HCT116 (cell line): ENCODE results near the gene TBCD. TPM values are rescaled to one million over a fixed set of nuclear protein-coding genes. Genes with fewer than 3 reads are reported as not detected.
"Not testable (repeated sequence)": the region's sequence is repeated elsewhere in the genome, so short reads cannot be mapped to it uniquely, and the experiment has no call there.

Experiments used
- ATAC-seq: fragments of 200-7000 bp; cut with Tn5 transposase; 2 replicates; pipeline ENCODE4 v1.9.1; 2020; ENCODE audit warnings: mild to moderate bottlenecking, moderate library complexity
- BruUV-seq: library from RNA; stranded (reverse); fragments of 400-500 nt; replicated peaks from 2 replicates; lab custom pipeline; 2021; lab: Mats Ljungman, UMichigan
- CTCF ChIA-PET: fragments of 300-600 bp; sonication (Branson Sonifier 250); formaldehyde crosslinking; loops from one replicate; lab custom pipeline; 2021; ENCODE audit warnings: antibody characterized with exemption; lab: Charles Lee
- POLR2A ChIA-PET: fragments of 300-600, 350-600 bp; sonication (Branson Sonifier 250); formaldehyde crosslinking; loops from one replicate; lab custom pipeline; 2021; ENCODE audit warnings: antibody characterized with exemption; lab: Charles Lee
- RAD21 ChIA-PET, 2 experiments: fragments of 300-600 bp; sonication (Branson Sonifier 250); formaldehyde crosslinking; loops; one replicate each; lab custom pipeline; 2023; ENCODE audit warnings: low total read pairs in 2 of 2; ENCODE audit not compliant: uncharacterized antibody in 2 of 2, unreplicated experiment in 2 of 2, low non-redundant PET in 1 of 2; lab: Charles Lee
- DNase-seq: peaks from one replicate; pipeline ENCODE4 v3.0.0-alpha.2; 2010; ENCODE audit warnings: low read depth, low spot score
- H2AFZ ChIP-seq: fragments of 200-600 bp; shearing (Covaris generic), sonication (generic); 2 replicates; pipeline ENCODE4 v1.6.1; 2017; ENCODE audit warnings: low read depth, mixed run types, mixed read lengths, antibody characterized with exemption, low read length; ENCODE audit not compliant: poor library complexity, severe bottlenecking
- H3K27ac ChIP-seq: 2 replicates; pipeline ENCODE4 v1.5.1; 2012; ENCODE audit warnings: low read depth, low read length
- H3K27me3 ChIP-seq: fragments of 200-600 bp; sonication (generic); 2 replicates; pipeline ENCODE4 v1.6.1; 2016; ENCODE audit warnings: mixed run types, low read length, mixed read lengths; ENCODE audit not compliant: insufficient read depth
- H3K36me3 ChIP-seq, 2 experiments: fragments of 200-500 bp in 1 of 2; fragments of 200-600 bp in 1 of 2; sonication (Bioruptor generic) in 1 of 2; sonication (generic) in 1 of 2; 2 replicates each; pipeline versions ENCODE4 v1.5.1 to v1.6.1; 2014 to 2016; ENCODE audit warnings: low read length in 2 of 2, inconsistent platforms in 1 of 2, mixed read lengths in 1 of 2, mixed run types in 1 of 2; ENCODE audit not compliant: insufficient read depth in 2 of 2, control insufficient read depth in 1 of 2
- H3K4me1 ChIP-seq, 2 experiments: fragments of 200-600 bp in 1 of 2; sonication (generic) in 1 of 2; 2 replicates each; pipeline versions ENCODE4 v1.5.1 to v1.6.1; 2012 to 2017; ENCODE audit warnings: low read length in 2 of 2, inconsistent platforms in 1 of 2, mild to moderate bottlenecking in 1 of 2, mixed read lengths in 1 of 2, mixed run types in 1 of 2, moderate library complexity in 1 of 2; ENCODE audit not compliant: insufficient read depth in 2 of 2, control insufficient read depth in 1 of 2
- H3K4me2 ChIP-seq: fragments of 200-600 bp; sonication (generic); 2 replicates; pipeline ENCODE4 v1.6.1; 2017; ENCODE audit warnings: mixed run types, low read length, mixed read lengths
- H3K4me3 ChIP-seq, 2 experiments: fragments of 200-600 bp in 1 of 2; sonication (generic) in 1 of 2; replicated peaks in 1 of 2; 2 replicates each; pipeline ENCODE4 v1.5.1; 2011 to 2016; ENCODE audit warnings: low read length in 2 of 2, control low read depth in 1 of 2, low read depth in 1 of 2, mild to moderate bottlenecking in 1 of 2, mixed read lengths in 1 of 2, mixed run types in 1 of 2
- H3K79me2 ChIP-seq: fragments of 200-600 bp; sonication (generic); 2 replicates; pipeline ENCODE4 v1.6.1; 2017; ENCODE audit warnings: mild to moderate bottlenecking, mixed run types, low read length, moderate library complexity, mixed read lengths; ENCODE audit not compliant: insufficient read depth
- H3K9ac ChIP-seq: fragments of 200-600 bp; sonication (generic); 2 replicates; pipeline ENCODE4 v1.6.1; 2016; ENCODE audit warnings: low read length, mixed read lengths
- H3K9me2 ChIP-seq: fragments of 200-600 bp; sonication (generic), shearing (Covaris generic); 2 replicates; pipeline ENCODE4 v1.6.1; 2017; ENCODE audit warnings: mixed run types, mild to moderate bottlenecking, moderate library complexity; ENCODE audit not compliant: insufficient read depth
- H3K9me3 ChIP-seq, 2 experiments: fragments of 200-500 bp in 1 of 2; fragments of 200-600 bp in 1 of 2; sonication (Bioruptor generic) in 1 of 2; sonication (generic) in 1 of 2; 2 replicates each; pipeline ENCODE4 v1.6.1; 2014 to 2017; ENCODE audit warnings: low read length in 2 of 2, mixed read lengths in 2 of 2, inconsistent platforms in 1 of 2, low read depth in 1 of 2, mild to moderate bottlenecking in 1 of 2, mixed run types in 1 of 2, moderate library complexity in 1 of 2; ENCODE audit not compliant: control insufficient read depth in 1 of 2, insufficient read depth in 1 of 2
- H4K20me1 ChIP-seq: fragments of 200-600 bp; sonication (generic), shearing (Covaris generic); 2 replicates; pipeline ENCODE4 v1.6.1; 2017; ENCODE audit warnings: mixed run types, mild to moderate bottlenecking, moderate library complexity; ENCODE audit not compliant: insufficient read depth
- RAD21 ChIP-seq: IDR thresholded peaks from 2 replicates; pipeline ENCODE4 v1.6.1; 2012; ENCODE audit warnings: low read depth, mild to moderate bottlenecking
- SP1 ChIP-seq: IDR thresholded peaks from 2 replicates; pipeline ENCODE4 v1.6.1; 2012; ENCODE audit warnings: low read depth
- intact Hi-C: fragments of 100-400 bp; cut with micrococcal nuclease; formaldehyde crosslinking; loops from 2 replicates; pipeline ENCODE4 v1.10.0; 2022
- total RNA-seq: library from RNA; stranded (reverse); gene quantifications from one replicate; pipeline ENCODE4 v1.2.1, GENCODE V29; 2021; ENCODE audit not compliant: unreplicated experiment
- TF ChIP-seq, protein P1 (sequence below), 3 experiments: fragments of 200-600 bp in 1 of 3; sonication (generic) in 1 of 3; IDR thresholded peaks in 2 of 3; conservative IDR thresholded peaks in 1 of 3; 2 replicates each; pipeline ENCODE4 v1.5.1; 2012 to 2017; ENCODE audit warnings: low read depth in 2 of 3, low read length in 2 of 3, antibody characterized with exemption in 1 of 3, borderline replicate concordance in 1 of 3, control low read depth in 1 of 3, mild to moderate bottlenecking in 1 of 3, mixed read lengths in 1 of 3, mixed run types in 1 of 3, moderate library complexity in 1 of 3; ENCODE audit not compliant: insufficient read depth in 1 of 3

The TBCD gene
- total RNA-seq, 1 experiment from 2014 or later = 152 TPM

DNA sequence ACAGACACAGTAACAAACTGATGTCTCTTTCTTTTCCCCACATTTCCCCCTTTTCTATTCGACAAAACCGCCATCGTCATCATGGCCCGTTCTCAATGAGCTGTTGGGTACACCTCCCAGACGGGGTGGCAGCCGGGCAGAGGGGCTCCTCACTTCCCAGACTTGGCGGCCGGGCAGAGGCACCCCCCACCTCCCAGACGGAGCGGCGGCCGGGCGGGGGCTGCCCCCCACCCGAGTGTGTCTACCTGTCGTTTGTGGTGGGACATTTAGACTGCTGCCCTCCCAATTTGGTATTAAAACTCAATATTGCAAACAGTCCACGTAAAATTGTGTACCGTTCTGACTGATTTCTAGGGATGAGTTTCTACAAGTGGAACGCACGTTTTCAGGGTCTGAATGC lies 22.6 kb downstream of the TBCD start:
- H4K20me1 ChIP-seq, H3K9me3 ChIP-seq, intact Hi-C loops, RAD21 ChIA-PET, H3K27ac ChIP-seq, H3K4me2 ChIP-seq, ATAC-seq, CTCF ChIA-PET, H2AFZ ChIP-seq, BruUV-seq, H3K4me1 ChIP-seq, DNase-seq, H3K9ac ChIP-seq, H3K9me2 ChIP-seq, H3K27me3 ChIP-seq, POLR2A ChIA-PET, H3K4me3 ChIP-seq: not testable (repeated sequence)
- peaks cover 15% of the 10 kb centered on the region; the same call in 1 of the 2 replicates for H3K79me2 ChIP-seq
- peaks cover 14 to 30% of the 10 kb centered on the region in 2 experiments; a peak in 3 of 4 replicates for H3K36me3 ChIP-seq

GRCh38 chr17:82775001-82775823 lies 23.3 kb downstream of the TBCD start:
- Histone ChIP-seq H3K79me2 (peaks cover 18% of the 10 kb centered on the region; the same call in 1 of the 2 replicates), H3K4me3 (no peak overlapping the region), H3K36me3 (peaks cover 10 to 23% of the 10 kb centered on the region in 2 experiments; a peak in 3 of 4 replicates), H3K27me3 (no peaks in the 10 kb centered on the region), H3K9me2 (no peaks in the 10 kb centered on the region), H3K9me3 (no peaks in the 10 kb centered on the region), H3K4me2 (no peak overlapping the region), H3K4me1 (no peaks in the 10 kb centered on the region), H2AFZ (no peak overlapping the region), H3K27ac (no peak overlapping the region), H3K9ac (no peak overlapping the region), H4K20me1 (no peaks in the 10 kb centered on the region)
- ATAC-seq = peak; percentile 83
- TF ChIP-seq RAD21 = peak; percentile 69
- no peak for TF ChIP-seq SP1
- TF ChIP-seq, protein P1, sequence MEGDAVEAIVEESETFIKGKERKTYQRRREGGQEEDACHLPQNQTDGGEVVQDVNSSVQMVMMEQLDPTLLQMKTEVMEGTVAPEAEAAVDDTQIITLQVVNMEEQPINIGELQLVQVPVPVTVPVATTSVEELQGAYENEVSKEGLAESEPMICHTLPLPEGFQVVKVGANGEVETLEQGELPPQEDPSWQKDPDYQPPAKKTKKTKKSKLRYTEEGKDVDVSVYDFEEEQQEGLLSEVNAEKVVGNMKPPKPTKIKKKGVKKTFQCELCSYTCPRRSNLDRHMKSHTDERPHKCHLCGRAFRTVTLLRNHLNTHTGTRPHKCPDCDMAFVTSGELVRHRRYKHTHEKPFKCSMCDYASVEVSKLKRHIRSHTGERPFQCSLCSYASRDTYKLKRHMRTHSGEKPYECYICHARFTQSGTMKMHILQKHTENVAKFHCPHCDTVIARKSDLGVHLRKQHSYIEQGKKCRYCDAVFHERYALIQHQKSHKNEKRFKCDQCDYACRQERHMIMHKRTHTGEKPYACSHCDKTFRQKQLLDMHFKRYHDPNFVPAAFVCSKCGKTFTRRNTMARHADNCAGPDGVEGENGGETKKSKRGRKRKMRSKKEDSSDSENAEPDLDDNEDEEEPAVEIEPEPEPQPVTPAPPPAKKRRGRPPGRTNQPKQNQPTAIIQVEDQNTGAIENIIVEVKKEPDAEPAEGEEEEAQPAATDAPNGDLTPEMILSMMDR (IDR thresholded peaks at IDR 0.05 in 2 of 3, conservative IDR thresholded peaks at IDR 0.05 in 1 of 3; ENCODE audit: borderline replicate concordance in 1 of 3, insufficient read depth in 1 of 3, low read depth in 2 of 3, low read length in 2 of 3) = peak; percentile 69 to 99 (median 89); a peak in 5 of 6 replicates
- intact Hi-C loops = no loop called here
- peak; percentile 24 for DNase-seq
- ChIA-PET RAD21 (no interaction called here), POLR2A (no interaction called here), CTCF (no interaction called here)
- BruUV-seq = no TSS peak
